HEK293 (cell line): ENCODE results near the gene CSPG4.
A peak's percentile ranks its signal among the peaks of the same experiment; 100 is the strongest.

Experiments used
- CTCF ChIA-PET: fragments of 350-600 bp; formaldehyde crosslinking; extraction: SDS; loops from one replicate; lab custom pipeline; 2021; ENCODE audit warnings: antibody characterized with exemption; lab: Yijun Ruan, JAX
- POLR2A ChIA-PET: fragments of 300-600 bp; formaldehyde crosslinking; extraction: SDS; loops from one replicate; lab custom pipeline; 2020; ENCODE audit warnings: antibody characterized with exemption, inconsistent platforms; lab: Yijun Ruan, JAX
- H3K27ac ChIP-seq: fragments of 200-500 bp; sonication (Bioruptor generic); 2 replicates; pipeline ENCODE4 v1.5.1; 2014; ENCODE audit warnings: low read depth, low read length, control low read depth, inconsistent platforms; ENCODE audit errors: extremely low read depth
- H3K36me3 ChIP-seq, 2 experiments: fragments of 200-500 bp in 1 of 2; sonication (Bioruptor generic) in 1 of 2; 1 replicate in 1 of 2; 2 replicates in 1 of 2; pipeline ENCODE4 v1.5.1; 2014 to 2017; ENCODE audit warnings: inconsistent platforms in 2 of 2, low read length in 2 of 2; ENCODE audit not compliant: control insufficient read depth in 2 of 2, insufficient read depth in 1 of 2
- H3K4me1 ChIP-seq: fragments of 200-500 bp; sonication (Bioruptor generic); 2 replicates; pipeline ENCODE4 v1.5.1; 2014; ENCODE audit warnings: mild to moderate bottlenecking, low read length, inconsistent platforms; ENCODE audit not compliant: control insufficient read depth, insufficient read depth
- H3K4me3 ChIP-seq: 2 replicates; pipeline ENCODE4 v1.5.1; 2011; ENCODE audit warnings: low read depth, mild to moderate bottlenecking, control low read depth, low read length, moderate library complexity
- H3K9me3 ChIP-seq: fragments of 200-500 bp; sonication (Bioruptor generic); 2 replicates; pipeline ENCODE4 v1.5.1; 2014; ENCODE audit warnings: low read depth, low read length, inconsistent platforms; ENCODE audit not compliant: control insufficient read depth, insufficient read depth
- IKZF3 ChIP-seq: fragments of 450-650 bp; IDR thresholded peaks from 2 replicates; pipeline ENCODE4 v1.5.0; 2018; ENCODE audit warnings: missing biosample characterization, mild to moderate bottlenecking, missing genetic modification characterization, moderate library complexity
- MZF1 ChIP-seq: fragments of 450-650 bp; formaldehyde crosslinking; IDR thresholded peaks from 2 replicates; pipeline ENCODE4 v1.5.1; 2017; ENCODE audit warnings: missing biosample characterization, missing genetic modification characterization, borderline replicate concordance
- OVOL3 ChIP-seq: fragments of 450-650 bp; formaldehyde crosslinking; IDR thresholded peaks from 2 replicates; pipeline ENCODE4 v1.5.1; 2016; ENCODE audit warnings: missing biosample characterization, missing genetic modification characterization
- PRDM1 ChIP-seq: fragments of 450-650 bp; formaldehyde crosslinking; IDR thresholded peaks from 2 replicates; pipeline ENCODE4; 2016; ENCODE audit warnings: missing biosample characterization, missing genetic modification characterization
- SCRT2 ChIP-seq: fragments of 450-650 bp; formaldehyde crosslinking; IDR thresholded peaks from 2 replicates; pipeline ENCODE4 v1.5.1; 2016; ENCODE audit warnings: missing biosample characterization, missing genetic modification characterization
- ZBTB10 ChIP-seq: fragments of 450-650 bp; formaldehyde crosslinking; IDR thresholded peaks from 2 replicates; pipeline ENCODE4 v1.5.1; 2016; ENCODE audit warnings: missing biosample characterization, missing genetic modification characterization
- ZBTB6 ChIP-seq: fragments of 450-650 bp; formaldehyde crosslinking; IDR thresholded peaks from 2 replicates; pipeline ENCODE4 v1.5.1; 2017; ENCODE audit warnings: missing biosample characterization, missing genetic modification characterization
- ZNF10 ChIP-seq: fragments of 450-650 bp; formaldehyde crosslinking; IDR thresholded peaks from 2 replicates; pipeline ENCODE4 v1.5.1; 2017; ENCODE audit warnings: missing biosample characterization, missing genetic modification characterization
- ZNF169 ChIP-seq: fragments of 450-650 bp; formaldehyde crosslinking; IDR thresholded peaks from 2 replicates; pipeline ENCODE4 v1.5.1; 2016; ENCODE audit warnings: missing biosample characterization, missing genetic modification characterization
- ZNF223 ChIP-seq: fragments of 450-650 bp; formaldehyde crosslinking; IDR thresholded peaks from 2 replicates; pipeline ENCODE4 v1.5.1; 2016; ENCODE audit warnings: missing biosample characterization, missing genetic modification characterization
- ZNF23 ChIP-seq: fragments of 450-650 bp; formaldehyde crosslinking; IDR thresholded peaks from 2 replicates; pipeline ENCODE4 v1.5.1; 2016; ENCODE audit warnings: missing biosample characterization, missing genetic modification characterization, borderline replicate concordance
- ZNF335 ChIP-seq: fragments of 450-650 bp; formaldehyde crosslinking; conservative IDR thresholded peaks from 2 replicates; pipeline ENCODE4 v1.5.1; 2016; ENCODE audit warnings: missing biosample characterization, missing genetic modification characterization
- ZNF501 ChIP-seq: fragments of 450-650 bp; formaldehyde crosslinking; IDR thresholded peaks from 2 replicates; pipeline ENCODE4 v1.5.1; 2016; ENCODE audit warnings: missing biosample characterization, missing genetic modification characterization
- ZNF658 ChIP-seq: fragments of 450-650 bp; formaldehyde crosslinking; IDR thresholded peaks from 2 replicates; pipeline ENCODE4; 2016; ENCODE audit warnings: missing biosample characterization, missing genetic modification characterization
- ZNF670 ChIP-seq: fragments of 450-650 bp; formaldehyde crosslinking; IDR thresholded peaks from 2 replicates; pipeline ENCODE4 v1.5.1; 2016; ENCODE audit warnings: missing biosample characterization, missing genetic modification characterization, low read depth
- ZSCAN16 ChIP-seq: fragments of 450-650 bp; formaldehyde crosslinking; IDR thresholded peaks from 2 replicates; pipeline ENCODE4 v1.5.1; 2016; ENCODE audit warnings: missing biosample characterization, missing genetic modification characterization
- ZXDB ChIP-seq: fragments of 450-650 bp; formaldehyde crosslinking; IDR thresholded peaks from 2 replicates; pipeline ENCODE4 v1.5.1; 2016; ENCODE audit warnings: missing biosample characterization, missing genetic modification characterization
- TF ChIP-seq, protein P1 (sequence below): sonication (generic); formaldehyde crosslinking; IDR thresholded peaks from 2 replicates; pipeline ENCODE4 v1.8.1; 2022; ENCODE audit warnings: mild to moderate bottlenecking, moderate library complexity, missing genetic modification reagents
- TF ChIP-seq, protein P2 (sequence below): fragments of 450-650 bp; formaldehyde crosslinking; IDR thresholded peaks from 2 replicates; pipeline ENCODE4 v1.5.1; 2016; ENCODE audit warnings: missing biosample characterization, missing genetic modification characterization
- TF ChIP-seq, protein P3 (sequence below): fragments of 450-650 bp; formaldehyde crosslinking; IDR thresholded peaks from 2 replicates; pipeline ENCODE4 v1.5.1; 2016; ENCODE audit warnings: missing biosample characterization, missing genetic modification characterization

CSPG4 gene

GRCh38 chr15:75648156-75649000, 64.3 kb downstream of the CSPG4 start:
- ChIA-PET CTCF (interaction anchor here (0.6 to 2.9 kb wide), 10 partner anchors 11 to 314 kb away, joined by 3 to 22 read pairs (median 4); partner anchors contain the start of genes MAN2C1 and SNUPN), POLR2A (interaction anchor here (0.5 to 2.6 kb wide), 18 partner anchors 10 to 1619 kb away, joined by 3 to 24 read pairs (median 8); partner anchors contain the start of genes MAN2C1, PTPN9, SIN3A and SNUPN)
- H3K9me3 ChIP-seq: no peaks in the 10 kb centered on the region
- peaks cover 0 to 10% of the 10 kb centered on the region in 2 experiments; a peak in 1 of 3 replicates for H3K36me3 ChIP-seq
- H3K27ac ChIP-seq: peak overlapping the region; percentile 74; the same call in 1 of the 2 replicates
- no peaks in the 10 kb centered on the region for H3K4me1 ChIP-seq
- no peak for TF ChIP-seq MZF1 (tag by site-specific recombination)
- TF ChIP-seq ZNF501: 0 out of 2 replicates have a peak, but pooled peaks have one; percentile 41
- TF ChIP-seq, protein P1, sequence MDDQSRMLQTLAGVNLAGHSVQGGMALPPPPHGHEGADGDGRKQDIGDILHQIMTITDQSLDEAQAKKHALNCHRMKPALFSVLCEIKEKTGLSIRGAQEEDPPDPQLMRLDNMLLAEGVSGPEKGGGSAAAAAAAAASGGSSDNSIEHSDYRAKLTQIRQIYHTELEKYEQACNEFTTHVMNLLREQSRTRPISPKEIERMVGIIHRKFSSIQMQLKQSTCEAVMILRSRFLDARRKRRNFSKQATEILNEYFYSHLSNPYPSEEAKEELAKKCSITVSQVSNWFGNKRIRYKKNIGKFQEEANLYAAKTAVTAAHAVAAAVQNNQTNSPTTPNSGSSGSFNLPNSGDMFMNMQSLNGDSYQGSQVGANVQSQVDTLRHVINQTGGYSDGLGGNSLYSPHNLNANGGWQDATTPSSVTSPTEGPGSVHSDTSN: 0 out of 2 replicates have a peak, but pooled peaks have one; percentile 1
- no peak for TF ChIP-seq ZNF223
- TF ChIP-seq SCRT2 (tag by site-specific recombination): 0 out of 2 replicates have a peak, but pooled peaks have one; percentile 7
- peak; percentile 13; the same call in 1 of the 2 replicates for TF ChIP-seq PRDM1 (tag by site-specific recombination)
- TF ChIP-seq IKZF3 (tag by site-specific recombination): 0 out of 2 replicates have a peak, but pooled peaks have one; percentile 45
- TF ChIP-seq ZNF23: no peak
- no peak for TF ChIP-seq ZNF335 (tag by site-specific recombination)
- TF ChIP-seq ZNF169: no peak
- TF ChIP-seq, protein P2, sequence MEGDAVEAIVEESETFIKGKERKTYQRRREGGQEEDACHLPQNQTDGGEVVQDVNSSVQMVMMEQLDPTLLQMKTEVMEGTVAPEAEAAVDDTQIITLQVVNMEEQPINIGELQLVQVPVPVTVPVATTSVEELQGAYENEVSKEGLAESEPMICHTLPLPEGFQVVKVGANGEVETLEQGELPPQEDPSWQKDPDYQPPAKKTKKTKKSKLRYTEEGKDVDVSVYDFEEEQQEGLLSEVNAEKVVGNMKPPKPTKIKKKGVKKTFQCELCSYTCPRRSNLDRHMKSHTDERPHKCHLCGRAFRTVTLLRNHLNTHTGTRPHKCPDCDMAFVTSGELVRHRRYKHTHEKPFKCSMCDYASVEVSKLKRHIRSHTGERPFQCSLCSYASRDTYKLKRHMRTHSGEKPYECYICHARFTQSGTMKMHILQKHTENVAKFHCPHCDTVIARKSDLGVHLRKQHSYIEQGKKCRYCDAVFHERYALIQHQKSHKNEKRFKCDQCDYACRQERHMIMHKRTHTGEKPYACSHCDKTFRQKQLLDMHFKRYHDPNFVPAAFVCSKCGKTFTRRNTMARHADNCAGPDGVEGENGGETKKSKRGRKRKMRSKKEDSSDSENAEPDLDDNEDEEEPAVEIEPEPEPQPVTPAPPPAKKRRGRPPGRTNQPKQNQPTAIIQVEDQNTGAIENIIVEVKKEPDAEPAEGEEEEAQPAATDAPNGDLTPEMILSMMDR (tag by site-specific recombination): 0 out of 2 replicates have a peak, but pooled peaks have one; percentile 5
- TF ChIP-seq, protein P3, sequence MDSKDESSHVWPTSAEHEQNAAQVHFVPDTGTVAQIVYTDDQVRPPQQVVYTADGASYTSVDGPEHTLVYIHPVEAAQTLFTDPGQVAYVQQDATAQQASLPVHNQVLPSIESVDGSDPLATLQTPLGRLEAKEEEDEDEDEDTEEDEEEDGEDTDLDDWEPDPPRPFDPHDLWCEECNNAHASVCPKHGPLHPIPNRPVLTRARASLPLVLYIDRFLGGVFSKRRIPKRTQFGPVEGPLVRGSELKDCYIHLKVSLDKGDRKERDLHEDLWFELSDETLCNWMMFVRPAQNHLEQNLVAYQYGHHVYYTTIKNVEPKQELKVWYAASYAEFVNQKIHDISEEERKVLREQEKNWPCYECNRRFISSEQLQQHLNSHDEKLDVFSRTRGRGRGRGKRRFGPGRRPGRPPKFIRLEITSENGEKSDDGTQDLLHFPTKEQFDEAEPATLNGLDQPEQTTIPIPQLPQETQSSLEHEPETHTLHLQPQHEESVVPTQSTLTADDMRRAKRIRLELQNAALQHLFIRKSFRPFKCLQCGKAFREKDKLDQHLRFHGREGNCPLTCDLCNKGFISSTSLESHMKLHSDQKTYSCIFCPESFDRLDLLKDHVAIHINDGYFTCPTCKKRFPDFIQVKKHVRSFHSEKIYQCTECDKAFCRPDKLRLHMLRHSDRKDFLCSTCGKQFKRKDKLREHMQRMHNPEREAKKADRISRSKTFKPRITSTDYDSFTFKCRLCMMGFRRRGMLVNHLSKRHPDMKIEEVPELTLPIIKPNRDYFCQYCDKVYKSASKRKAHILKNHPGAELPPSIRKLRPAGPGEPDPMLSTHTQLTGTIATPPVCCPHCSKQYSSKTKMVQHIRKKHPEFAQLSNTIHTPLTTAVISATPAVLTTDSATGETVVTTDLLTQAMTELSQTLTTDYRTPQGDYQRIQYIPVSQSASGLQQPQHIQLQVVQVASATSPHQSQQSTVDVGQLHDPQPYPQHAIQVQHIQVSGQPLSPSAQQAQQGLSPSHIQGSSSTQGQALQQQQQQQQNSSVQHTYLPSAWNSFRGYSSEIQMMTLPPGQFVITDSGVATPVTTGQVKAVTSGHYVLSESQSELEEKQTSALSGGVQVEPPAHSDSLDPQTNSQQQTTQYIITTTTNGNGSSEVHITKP (tag by site-specific recombination): peak; percentile 32; the same call in 1 of the 2 replicates
- TF ChIP-seq ZNF670 (tag by site-specific recombination): no peak
- TF ChIP-seq ZNF658 (tag by site-specific recombination): no peak
- TF ChIP-seq ZSCAN16: 0 out of 2 replicates have a peak, but pooled peaks have one; percentile 8
- 0 out of 2 replicates have a peak, but pooled peaks have one; percentile 3 for TF ChIP-seq ZBTB10
- no peak for TF ChIP-seq ZXDB
- 0 out of 2 replicates have a peak, but pooled peaks have one; percentile 6 for TF ChIP-seq ZNF10
- peak; percentile 79 for TF ChIP-seq ZBTB6
- TF ChIP-seq OVOL3 (tag by site-specific recombination): no peak
- H3K4me3 ChIP-seq: peak overlapping the region; percentile 73
